GM21381 (cell line): Measurements from ENCODE around the gene ADARB2.
"Not testable (repeated sequence)": the region's sequence is repeated elsewhere in the genome, so short reads cannot be mapped to it uniquely, and the experiment has no call there.

Source experiments
- ATAC-seq: cut with Tn5 transposase; IDR thresholded peaks from one replicate; pipeline ENCODE4 v1.9.1; 2021; ENCODE audit warnings: mild to moderate bottlenecking, moderate library complexity; ENCODE audit not compliant: unreplicated experiment

The ADARB2 gene

DNA sequence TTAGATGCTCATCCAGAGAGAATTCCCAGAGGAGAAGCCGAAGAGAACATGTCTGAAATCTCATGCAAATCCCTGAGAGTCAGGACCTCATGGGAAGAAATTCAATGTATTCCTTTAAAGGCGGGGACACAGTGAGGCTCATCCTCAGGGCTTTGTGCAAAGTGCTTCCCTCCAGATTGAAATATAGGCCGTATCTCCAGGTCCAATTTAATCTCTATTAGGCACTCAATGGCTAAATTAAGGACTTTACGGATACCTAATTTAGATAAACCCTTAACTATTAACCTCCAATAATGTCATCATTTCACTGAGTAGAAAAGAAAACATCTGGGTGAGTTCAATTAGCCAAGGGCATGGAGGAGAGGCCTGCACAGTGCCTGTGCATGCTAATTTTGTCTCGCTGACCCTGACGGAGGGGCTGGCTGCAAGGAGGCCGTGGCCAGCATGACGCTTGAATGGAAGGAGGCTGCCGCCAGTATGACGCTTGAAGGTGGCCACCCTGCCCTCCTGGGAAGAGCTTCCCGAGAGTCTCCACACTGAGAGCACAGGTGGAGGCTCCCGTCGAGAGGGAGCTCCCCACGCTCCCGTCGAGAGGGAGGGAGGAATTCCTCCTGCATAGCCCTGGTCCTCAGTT lies 287.6 kb downstream of the ADARB2 start:
- ATAC-seq = no peak

DNA sequence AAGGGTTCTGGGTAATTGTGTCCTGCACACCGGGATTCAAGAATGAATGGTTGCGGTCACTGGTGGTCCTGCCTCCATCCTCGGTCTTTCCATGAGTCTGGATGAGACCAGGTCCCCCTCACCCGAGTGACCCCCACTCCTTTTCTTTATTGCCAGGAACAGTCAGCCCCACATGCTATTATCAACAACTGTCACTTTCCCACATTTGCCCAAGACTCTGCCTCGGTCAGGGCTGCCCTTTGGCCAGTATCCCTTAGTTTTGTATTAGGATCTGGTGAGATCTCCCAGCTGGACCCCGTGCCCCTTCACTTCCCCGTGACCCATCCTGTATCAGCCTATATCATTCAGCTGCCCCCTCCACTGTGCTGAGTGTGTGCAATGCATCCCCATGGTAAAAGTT lies 288.3 kb downstream of the ADARB2 start:
- no peak for ATAC-seq

DNA sequence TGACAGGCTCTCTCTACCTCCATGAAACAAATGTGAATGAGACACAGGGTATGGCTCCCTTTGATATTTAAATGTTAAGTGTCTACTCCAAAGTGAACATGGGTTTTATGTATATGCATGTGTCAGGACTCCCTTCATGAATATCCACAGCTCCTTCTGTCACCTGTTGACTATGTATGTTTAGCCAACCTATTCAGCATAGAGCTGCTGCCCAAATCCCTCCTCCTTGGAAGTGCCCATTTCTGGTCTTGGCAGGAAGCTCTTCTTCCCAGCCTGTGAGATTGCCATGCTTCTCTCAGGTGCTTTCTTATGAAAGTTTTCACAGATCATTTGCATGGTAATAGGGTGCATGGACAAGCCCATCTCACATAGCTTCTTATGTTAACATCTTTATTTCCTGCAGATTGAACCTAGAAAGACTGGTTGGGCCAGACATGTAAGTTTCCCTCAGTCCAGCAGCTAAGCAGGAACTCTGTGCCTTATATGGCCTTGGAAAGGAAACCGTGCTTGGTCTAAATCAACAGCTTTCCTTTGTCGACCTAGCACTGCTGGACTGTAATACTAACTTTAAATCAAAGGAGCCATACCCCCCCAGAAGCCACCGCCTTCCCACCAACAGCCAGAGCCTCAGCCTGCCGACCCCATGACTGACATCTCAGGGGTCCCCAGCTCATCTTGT lies 288.9 kb downstream of the ADARB2 start:
- no peak for ATAC-seq

DNA sequence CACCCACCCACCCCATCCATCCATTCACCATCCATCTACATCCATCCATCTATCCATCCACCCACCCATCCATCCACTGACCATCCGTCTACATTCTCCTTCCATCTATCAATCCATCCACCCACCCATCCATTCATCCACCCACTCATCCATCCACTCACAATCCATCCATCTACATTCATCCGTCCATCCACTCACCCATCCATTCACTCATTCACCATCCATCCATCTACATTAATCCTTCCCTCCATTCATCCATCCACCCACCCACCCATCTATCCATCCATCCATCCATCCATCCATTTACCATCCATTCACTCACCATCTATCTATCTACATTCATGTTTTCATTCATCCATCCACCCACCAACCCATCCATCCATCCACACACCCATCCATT lies 292.5 kb downstream of the ADARB2 start:
- ATAC-seq = no peak

DNA sequence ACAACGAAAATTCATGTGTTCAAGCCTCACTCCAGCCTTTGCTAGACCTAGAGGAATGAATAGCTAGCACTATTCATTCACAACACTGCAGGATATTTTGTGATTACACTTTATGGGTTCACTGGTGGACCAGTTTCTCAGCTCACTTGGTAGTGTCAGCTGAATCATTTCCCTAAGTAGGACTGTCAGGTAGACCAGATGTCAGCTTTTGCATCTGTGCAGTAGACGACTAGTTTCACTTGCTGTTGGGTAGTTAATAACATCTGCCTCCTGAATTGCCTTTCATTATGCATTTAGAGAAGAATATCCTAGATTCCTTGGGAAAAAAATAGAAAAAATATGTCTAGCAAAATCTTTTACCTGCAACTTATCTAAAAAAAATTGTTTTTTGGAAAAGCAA lies 296.4 kb downstream of the ADARB2 start:
- ATAC-seq = no peak

DNA sequence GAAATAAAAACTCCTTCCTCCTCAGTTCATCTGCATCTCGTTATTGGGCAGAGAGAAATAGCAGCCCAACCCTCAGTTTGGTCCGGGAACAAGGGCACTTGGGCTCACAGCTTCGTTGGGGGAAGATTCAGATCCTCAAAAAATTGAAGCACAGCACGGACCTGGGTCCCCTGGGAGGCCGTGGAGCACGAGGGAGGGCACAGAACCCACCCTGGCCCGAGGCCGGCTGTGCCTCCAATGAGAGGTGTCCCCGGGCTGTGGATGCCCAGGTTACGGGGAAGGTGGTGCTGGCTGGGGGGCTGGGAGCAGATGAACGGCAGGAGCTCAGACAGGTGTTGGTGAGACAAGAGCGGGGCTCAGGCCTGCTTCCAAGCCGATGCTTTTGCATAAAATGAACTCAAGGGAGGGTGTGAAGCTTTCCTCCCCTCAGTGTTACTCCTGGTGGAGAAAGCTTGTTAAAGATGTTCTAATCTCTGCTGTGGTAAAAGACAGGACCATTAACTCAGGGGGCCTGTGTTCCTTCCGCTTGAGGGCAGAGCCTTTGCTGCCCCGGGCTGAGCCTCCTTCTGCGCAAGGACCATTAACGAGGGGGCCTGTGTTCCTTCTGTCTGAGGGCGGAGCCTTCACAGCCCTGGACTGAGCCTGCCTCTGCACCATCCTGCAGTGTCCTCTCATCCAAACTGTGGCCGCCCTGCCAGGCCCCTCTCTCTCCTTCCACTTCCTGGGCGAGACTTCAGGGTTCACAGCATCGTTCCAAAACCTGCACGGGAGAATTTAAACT lies 302.2 kb downstream of the ADARB2 start:
- ATAC-seq = no peak

DNA sequence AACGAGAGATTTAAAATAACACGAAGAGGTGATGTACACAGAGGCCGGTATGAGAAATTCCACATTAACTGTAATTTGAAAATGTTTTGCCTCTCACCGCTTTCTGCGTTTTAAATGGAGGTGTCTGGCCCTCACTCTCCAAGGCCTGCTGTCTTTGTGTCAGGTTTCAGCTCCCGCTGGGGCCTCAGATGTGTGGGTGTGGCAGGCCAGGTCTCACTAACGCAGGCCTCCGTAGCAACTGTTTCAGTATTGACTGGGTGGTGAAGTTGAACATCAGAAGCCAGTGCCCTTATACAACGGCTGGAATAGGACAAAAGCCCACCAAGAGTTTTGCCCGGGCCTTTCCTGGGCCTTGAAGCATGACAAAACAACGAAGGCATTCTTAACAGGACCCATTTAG lies 303.1 kb downstream of the ADARB2 start:
- no peak for ATAC-seq

DNA sequence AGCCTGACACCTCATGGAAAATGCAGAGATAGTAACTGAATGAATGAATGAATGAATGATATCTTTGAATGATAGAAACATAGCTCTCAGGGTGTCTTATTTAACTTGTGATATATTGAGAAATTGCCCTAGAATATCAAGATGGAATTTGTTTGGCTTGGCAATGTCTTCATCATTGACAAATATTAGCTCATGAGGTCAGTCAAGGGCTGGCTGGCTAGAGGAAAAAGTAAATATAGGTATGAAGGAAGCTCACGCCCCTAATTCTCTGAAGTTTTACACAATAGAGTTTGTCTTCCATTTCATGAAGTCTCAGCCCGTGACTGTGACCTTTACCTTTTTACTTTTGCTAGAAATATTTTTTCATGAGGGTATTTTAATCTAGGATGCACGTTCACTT lies 305.2 kb downstream of the ADARB2 start:
- ATAC-seq = no peak

DNA sequence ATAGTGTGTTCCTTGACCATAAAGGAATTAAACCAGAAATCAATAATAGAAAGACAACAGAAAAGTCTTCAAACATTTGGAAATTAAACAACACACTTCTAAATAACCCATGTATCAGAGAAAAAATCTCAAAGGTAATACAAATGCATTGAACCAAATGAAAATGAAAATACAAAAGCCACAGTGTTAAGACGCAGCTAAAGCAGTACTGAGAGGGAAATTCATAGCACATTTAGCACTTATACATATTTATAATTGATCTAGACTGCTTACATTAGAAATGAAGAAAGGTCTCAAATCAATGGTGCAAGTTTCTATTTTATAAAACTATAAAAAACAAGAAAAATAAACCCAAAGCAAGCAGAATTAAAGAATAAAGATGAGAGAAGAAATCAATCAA lies 306.1 kb downstream of the ADARB2 start:
- no peak for ATAC-seq

DNA sequence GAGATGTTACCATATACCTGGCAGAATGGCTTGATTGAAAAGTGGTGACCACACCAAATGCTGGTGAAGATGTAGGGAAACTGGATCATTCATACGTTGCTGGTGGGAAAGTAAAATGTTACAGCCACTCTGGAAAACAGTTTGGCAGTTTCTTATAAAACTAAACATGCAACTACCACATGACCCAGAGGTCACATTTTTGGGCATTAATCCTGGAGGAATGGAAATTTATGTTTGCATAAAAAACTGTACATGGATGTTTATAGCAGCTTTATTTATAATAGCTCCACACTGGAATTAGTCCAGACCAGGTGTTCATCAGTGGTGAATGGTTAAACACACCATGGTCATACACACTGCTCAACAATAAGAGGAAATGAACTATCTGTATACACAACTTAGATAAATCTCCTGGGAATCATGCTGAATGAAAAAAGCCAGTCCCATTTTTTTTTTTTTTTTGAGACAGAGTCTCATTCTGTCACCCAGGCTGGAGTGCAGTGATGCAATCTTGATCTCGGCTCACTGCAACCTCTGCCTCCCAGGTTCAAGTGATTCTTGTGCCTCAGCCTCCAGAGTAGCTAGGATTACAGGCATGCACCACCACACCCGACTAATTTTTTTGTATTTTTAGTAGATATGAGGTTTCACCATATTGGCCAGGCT lies 309.7 kb downstream of the ADARB2 start:
- ATAC-seq = not testable (repeated sequence)

DNA sequence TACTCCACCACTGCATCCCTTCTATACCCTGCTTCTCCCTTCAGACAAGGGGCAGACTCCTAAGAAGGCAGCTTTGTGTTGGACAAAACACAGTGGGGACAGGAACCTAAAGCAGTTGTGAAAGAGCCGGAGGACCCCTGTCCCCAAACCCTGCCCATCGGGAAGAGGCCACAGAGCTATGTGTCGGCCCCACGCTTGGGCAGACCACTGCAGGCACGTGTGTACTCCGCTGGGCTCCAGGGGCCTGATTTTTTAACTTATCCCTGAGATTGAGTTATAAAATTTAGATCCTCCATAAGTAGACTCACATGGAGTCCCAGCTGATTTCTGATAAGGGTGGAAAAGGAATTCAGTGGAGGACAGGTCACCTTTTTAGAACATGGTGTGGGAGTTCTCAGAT lies 310.5 kb downstream of the ADARB2 start:
- no peak for ATAC-seq

DNA sequence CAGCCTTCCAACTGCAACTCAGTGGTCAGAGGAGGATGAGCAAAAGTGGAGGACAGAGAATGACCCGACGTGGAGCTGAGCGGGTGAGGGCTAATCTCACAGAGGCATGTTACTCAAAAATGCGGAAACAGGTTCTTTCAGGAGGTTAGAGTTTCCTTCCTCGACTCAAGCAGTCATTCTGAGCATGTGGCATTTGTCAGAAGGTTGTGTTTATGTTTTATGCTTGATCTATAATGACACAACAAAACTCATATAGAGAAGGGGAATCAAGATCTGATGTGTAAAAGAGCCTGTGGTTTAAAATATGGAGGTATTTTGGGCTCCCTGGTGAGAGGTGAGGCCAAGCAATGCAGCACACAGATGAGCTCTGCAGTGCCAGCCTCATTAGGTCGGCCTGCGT lies 311.4 kb downstream of the ADARB2 start:
- peak; percentile 68 for ATAC-seq

DNA sequence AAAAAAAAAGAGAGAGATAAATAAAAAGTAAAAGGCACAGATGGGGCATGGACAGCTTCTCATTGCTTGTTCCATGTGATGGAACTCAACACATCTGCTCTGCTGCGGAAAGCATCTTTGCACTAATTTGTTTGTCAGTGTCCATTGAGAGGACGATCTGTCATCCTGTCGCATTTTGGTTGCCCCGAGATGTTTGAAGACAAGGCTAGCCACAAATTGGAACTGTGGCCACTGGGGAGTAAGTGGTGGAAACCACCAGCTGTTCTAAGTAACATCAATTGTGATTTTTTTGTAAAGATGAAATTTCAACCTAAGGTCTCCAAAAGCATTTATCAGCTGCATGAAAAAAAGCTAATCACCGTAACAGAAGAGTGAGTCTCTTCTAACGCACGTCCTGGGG lies 312.7 kb downstream of the ADARB2 start:
- no peak for ATAC-seq

DNA sequence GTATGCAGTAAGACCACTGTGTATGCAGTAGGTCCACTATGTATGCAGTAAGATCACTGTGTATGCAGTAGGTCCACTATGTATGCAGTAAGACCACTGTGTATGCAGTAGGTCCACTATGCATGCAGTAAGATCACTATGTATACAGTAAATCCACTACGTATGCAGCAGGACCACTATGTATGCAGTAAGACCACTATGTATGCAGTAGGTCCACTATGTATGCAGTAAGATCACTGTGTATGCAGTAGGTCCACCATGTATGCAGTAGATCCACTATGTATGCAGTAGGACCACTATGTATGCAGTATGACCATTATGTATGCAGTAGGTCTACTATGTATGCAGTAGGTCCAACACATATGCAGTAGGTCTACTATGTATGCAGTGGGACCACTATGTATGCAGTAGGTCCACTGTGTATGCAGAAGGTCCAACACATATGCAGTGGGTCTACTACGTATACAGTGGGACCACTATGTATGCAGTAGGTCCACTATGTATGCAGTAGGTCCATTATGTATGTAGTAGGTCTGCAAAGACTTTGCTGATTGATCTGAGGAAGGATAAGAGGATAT lies 313.6 kb downstream of the ADARB2 start:
- ATAC-seq = no peak

DNA sequence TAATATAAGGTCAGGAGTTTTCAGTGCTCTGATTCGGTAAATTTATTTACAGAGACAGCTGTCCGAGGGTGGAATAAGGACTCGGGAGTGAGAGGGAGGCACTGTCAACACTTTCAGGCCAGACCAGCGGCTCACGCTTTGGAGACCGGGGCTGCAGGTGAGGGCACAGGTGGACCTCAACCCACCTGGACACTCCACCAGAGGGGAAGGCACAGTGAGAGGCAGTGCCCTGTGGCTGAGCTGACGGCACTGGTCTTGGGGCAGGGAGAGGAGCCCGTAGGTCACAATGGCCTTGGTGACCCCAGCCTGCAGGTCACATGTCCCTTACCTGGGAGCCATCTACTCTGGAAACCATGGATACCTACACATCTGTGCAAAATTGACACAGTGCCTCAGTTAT lies 315.1 kb downstream of the ADARB2 start:
- no peak for ATAC-seq

DNA sequence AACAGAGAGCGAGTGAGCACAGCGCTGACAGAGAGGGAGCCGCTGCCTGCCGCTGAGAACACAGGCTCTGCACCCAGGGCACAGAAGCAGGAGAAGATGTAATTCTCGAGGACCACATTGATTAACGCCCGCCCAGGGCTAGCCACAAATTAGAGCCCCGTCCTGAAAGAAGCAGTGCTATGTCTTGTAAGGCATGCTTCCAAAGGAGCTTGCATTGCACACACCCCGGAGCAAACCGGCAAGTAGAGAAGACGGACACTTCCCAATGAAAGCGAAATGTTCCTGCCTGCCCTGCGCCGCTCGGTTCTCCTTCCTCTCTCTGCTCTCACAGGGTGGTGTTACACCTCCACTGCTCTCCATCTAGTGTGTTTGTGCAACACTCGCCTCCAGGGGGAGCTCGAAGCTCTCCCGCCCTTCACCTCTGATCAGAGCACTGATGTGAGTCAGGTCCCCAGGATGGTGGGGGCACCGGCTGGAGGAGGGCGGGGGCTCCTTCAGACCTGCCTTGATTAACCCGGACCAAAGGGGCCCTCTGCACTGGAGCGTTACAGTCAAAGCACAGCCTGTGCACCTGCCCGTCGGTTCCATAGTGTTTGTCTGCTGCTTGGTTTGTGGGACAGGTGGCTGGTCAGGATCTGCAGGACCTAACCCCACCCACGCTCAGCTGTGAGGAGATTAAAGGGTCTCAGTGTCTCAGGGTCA lies 316.5 kb downstream of the ADARB2 start:
- ATAC-seq = peak; percentile 90

DNA sequence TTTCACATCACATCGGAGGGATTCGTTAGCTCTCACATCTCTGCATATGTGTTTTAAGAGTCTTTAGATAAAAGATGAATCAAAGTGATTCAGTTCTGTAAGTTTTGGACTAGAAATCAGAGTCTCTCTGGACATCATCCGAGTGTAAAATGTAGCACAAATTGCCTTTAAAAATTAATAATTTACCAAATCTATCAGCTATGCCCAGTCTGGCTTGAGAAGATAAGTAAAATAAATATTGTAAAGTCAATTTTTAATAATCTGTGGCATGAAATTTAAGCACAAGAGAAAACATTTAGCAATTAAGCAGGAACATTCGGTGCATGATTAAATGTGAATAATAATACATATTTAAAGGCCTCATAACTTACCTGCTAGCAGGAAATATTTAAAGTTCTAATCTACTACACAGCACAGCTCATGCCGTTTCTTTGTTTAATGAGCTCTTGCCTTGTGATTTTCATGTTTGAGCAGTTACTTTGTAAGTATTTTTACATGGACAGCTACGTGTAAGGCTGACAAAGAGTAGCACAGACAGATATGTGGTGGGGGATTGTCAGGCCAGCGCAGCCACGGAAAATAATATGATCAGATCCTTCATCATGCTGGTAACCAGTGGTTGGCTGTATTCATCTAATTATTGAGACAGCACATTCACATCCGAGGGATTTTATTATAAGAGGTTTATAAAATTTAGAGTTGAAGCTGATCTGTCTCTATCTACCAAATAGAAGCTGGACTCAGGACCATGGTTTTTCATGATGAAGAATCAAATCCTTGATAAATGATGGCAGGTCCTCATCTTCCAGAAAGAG lies 317.3 kb downstream of the ADARB2 start:
- ATAC-seq = no peak

DNA sequence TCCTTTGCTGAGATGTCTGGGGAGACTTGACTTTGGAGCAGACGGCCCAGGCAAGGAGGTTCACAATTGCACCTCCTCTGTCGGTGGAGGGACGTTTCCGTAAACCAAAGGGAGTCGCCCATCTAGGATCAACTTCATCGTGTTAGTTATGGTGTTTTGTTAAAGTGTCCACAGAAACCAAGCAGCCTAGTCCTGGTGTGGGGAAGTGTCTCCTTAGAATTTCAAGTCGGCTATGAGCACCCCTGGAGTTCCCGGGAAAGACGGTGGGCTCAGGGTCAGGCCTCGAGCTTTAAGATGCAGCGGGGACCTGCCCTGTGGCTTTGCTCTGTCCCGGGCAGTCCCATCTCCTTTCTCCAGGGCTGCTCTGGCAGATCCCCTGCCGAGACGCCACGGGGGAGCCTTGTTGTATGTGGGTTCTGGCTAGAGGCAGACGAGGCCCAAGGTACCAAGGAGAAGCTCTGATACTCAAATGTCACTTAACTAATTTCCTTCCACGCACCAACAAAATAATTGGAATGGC lies 319.2 kb downstream of the ADARB2 start:
- ATAC-seq = no peak

DNA sequence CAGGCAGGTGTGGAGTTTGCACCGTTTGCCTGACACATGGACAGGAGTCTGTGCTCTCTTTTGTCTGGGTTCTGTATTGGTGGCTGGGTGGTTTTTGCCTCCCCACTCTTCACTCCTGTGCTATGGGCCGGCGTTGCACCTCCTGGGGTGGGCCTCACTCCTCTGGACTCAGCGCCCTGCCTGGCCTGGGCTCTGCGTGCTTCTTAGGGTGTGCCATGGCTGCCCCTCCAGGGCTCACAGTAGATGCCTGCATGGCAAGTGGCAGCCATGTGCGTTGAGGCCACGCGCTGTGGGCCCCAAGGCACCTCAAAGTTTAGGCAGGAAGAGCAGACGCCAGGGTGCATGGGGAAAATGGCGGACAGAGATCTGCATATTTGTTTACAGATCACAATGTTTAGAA lies 319.8 kb downstream of the ADARB2 start:
- no peak for ATAC-seq
